ENCODE data around the gene BBIP1.

- no peak for TF ChIP-seq CTCF (IDR thresholded peaks at IDR 0.05)
- no peak for TF ChIP-seq EP300 (IDR thresholded peaks at IDR 0.05)
- TF ChIP-seq POLR2AphosphoS5 (IDR thresholded peaks at IDR 0.05): no peak
- no peak for TF ChIP-seq POLR2A (IDR thresholded peaks at IDR 0.05)
Measured at GRCh38 chr10:110900983-110901382, 18.0 kb downstream of the BBIP1 start.
